GM21825 (cell line): ENCODE data around the gene ZKSCAN7.
"Not testable (repeated sequence)": the region's sequence is repeated elsewhere in the genome, so short reads cannot be mapped to it uniquely, and the experiment has no call there.

ENCODE experiments used
- ATAC-seq: cut with Tn5 transposase; IDR thresholded peaks from one replicate; pipeline ENCODE4 v1.9.1; 2021; ENCODE audit warnings: mild to moderate bottlenecking, moderate library complexity; ENCODE audit not compliant: unreplicated experiment

Gene ZKSCAN7

DNA sequence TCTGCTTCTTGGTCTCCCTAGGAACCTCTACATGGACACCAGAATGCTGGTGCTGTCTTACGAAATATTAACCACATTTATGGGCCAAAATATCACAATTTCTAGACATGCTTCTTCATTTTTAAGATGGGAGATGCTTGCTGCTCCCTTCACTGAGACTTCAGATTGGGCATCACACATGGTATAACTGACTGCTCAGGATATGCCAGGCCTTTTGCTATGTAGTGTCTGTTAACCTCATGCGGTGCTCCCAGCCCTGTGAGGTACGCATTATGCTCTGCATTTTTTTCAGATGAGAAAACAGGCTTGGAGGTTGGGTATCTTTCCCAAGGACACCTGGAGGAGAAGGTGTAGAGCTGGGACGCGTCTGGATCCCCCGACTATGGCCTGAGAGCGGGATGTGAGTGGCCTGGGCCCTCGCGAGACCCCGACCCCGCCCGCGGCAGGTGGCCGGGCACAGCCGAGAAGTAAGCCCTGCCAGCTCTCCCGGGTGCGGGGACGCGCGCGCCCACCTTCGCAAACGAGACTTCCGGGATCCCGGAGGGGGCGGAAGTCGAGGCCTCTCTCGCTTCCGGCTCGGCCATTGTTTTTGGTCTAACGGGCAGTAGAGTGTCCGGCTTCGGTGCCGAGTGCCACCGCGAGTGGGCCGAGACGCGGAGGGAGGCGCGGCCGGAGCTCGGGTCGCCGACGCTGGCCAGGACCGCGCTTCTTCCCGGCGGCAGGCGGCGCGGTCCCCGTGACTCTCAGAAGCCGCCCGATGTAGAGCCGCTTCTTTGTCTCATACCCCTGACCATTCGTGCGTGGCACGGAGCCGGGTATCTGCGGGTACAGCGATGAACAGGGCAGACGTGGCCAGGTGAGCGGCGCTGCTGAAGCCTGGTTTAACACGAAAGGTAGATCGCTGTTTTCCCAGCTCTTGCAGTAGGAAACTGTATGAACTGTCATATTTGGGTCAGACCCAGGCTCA, at the start of gene ZKSCAN7:
TSS of gene ZKSCAN7 (plus strand) at position 568 of the 967 bp plus-strand sequence. CDS start 1,855 bp downstream, outside the sequence.
- ATAC-seq: no peak

DNA sequence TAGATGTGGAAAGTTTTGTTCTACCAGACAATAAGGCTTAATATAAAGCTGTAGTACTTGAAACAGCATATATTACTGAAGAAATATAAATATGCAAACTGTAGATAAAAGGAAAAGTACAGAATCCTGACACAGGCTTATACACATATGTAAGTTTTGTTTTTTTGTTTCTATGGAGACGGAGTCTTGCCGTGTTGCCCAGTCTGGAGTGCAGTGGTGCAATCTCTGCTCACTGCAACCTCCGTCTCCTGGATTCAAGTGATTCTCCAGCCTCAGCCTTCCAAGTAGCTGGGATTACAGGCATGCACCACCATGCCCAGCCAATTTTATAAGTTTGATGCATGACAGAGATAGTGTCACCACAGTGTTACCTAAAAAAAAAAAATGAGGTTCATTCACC, 48.4 kb upstream of the ZKSCAN7 start:
- ATAC-seq: no peak

DNA sequence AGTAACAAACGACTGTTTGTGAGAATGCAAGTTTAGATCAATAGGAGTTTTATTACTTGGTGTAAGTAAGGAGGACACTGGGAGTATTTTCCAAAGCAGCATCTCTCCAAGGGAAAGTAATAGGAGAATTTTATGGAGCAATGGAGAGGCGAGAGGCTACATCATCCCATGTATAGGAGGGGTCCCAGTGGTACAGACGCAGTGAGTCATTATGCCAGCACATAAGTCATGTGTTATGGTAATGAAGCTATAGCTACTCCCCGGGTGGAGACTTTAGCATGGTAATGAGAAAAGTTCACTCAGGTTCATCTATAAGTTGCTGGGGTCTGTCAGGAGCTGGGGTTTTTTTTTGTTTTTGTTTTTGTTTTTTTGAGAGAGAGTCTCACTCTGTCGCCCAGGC, 48.0 kb upstream of the ZKSCAN7 start:
- no peak for ATAC-seq

DNA sequence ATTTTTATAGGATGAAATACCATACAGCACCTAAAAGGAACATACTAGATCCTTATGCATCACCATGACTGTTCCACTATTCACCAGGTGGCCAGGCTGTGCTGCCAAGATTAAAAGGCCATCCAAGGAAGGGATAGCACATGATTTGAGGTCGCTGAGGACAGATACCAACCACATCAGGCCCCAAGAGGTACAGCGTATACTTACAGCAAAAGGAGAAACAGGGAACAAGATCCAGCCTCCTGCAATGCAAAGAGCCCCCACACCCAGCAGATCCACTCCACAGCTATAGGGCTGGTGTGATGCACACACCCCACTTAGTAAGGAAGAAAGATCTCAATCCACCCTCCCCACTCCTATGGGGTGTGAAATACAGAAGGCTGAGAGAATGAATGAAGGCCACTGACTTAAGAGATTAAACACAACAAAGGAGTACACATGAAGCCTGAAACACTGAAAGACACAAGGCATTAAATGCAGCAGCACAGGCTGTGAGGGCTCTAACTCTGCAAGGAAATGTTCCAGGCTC, 45.5 kb upstream of the ZKSCAN7 start:
- ATAC-seq: no peak

DNA sequence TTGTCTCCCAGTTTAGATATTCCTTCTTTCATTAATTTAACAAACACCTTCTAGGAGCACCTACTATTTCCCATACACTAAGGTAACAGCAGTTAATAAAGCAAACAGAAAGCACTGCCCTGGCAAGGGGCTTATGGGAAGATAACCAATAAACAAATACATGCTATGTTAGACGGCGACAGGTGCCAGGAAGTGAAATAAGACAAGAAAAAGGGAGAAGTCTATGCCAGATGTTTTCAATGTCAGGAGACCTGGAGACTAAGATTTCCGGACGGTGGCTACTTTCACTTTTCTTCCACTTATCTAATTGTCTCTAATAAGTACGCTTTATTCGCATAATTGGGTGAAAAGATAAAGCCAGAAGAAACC, 45.0 kb upstream of the ZKSCAN7 start:
- ATAC-seq: peak; percentile 37

DNA sequence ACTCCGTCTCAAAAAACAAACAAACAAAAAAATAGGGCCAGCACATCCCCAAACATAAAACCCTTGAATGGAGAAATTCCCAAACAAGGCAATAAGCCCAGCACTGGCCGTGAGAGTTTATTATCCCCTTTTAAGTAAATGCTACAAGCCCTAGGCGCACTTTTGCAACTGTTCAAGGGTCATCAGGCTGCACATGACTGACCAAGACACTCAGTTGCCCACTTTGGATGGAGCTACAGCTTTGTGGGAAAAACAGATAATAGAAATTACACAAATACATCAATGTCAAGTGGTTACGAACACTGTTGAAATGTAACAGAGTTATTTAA, 43.8 kb upstream of the ZKSCAN7 start:
- ATAC-seq: no peak

DNA sequence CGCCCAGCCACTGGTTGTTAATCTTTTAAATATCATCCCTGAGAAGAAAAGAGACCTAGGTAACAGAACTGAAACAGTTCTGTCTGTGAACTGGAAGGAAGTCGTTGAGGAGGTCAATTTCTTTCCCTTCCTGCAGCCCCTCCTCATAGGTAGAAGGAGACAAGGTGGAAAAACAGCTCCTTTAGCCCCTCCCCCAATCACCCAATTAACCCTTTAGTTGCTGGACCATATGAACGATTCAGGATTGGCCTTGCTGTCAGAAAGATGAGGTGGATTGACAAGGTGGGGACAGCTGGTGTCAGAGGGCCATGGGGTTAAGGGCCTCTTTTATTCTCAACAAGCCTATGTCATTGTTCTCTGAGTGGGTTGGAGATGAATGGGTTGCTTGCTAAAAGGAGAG, 41.5 kb upstream of the ZKSCAN7 start:
- no peak for ATAC-seq

DNA sequence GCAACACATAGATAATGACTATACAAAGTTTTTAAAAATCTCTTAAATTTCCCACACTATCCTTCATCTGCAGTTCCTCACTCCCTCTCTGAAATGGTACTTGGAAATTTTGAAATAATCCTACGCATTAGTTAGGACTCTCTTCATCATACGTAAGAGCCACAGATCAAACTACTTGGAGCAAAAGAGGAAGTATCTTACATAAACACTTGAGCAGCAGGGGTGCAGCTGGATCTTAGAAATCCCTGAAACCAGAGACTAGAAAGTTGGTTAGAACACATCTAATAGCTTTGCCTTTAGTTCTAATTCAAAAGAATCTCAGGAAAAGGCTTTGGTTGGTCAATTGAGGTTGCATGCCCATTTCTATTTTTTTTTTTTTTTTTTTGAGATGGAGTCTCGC, 38.8 kb upstream of the ZKSCAN7 start:
- ATAC-seq: no peak

DNA sequence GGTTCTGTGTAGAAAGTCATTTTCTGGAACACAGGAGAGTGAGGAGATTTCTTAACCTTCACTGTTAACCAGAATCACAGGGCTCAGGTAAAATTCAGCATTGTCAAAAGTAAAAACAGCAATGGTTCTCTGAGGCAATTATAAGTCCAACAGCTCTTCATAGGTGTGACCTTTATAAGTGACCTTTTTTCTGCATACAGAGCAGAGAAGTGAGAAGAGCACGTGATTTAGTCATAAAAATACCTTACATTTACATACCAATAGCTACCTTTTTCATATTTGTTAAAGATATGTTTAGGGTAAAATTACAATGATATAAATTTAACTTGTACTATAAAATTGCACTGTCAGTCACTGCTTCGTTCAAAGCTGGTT, 36.2 kb upstream of the ZKSCAN7 start:
- ATAC-seq: no peak

DNA sequence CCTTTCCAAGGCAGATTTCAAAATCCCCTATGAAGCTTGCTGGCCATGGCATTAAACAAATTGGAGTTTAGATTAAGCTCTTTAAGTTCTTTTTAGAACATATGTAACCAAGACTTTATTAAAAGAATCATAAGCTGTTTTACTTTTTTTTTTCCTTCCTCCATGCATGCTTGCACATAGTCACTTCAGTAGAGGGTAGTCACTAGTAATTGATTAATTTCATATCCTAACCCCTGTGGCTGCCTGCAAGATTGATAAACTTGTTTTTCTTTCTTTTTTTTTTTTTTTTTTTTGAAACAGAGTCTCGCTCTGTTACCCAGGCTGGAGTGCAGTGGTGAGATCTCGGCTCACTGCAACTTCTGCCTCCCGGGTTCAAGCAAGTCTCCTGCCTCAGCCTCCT, 33.3 kb upstream of the ZKSCAN7 start:
- ATAC-seq: no peak

DNA sequence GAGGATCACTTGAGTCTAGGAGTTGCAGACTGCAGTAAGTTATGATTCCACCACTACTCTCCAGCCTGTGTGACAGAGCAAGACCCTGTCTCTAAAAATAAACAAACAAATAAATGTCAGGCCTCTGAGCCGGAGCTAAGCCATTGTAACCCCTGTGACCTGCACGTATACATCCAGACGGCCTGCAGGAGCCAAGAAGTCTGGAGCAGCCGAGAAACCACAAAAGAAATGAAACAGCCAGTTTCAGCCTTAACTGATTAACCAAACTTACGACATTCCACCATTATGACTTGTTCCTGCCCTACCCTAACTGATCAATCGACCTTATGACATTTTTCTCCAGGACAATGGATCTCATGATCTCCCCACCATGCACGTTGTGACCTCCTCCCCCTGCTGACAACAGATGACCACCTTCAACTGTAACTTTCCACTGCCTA, 32.5 kb upstream of the ZKSCAN7 start:
- no peak for ATAC-seq

DNA sequence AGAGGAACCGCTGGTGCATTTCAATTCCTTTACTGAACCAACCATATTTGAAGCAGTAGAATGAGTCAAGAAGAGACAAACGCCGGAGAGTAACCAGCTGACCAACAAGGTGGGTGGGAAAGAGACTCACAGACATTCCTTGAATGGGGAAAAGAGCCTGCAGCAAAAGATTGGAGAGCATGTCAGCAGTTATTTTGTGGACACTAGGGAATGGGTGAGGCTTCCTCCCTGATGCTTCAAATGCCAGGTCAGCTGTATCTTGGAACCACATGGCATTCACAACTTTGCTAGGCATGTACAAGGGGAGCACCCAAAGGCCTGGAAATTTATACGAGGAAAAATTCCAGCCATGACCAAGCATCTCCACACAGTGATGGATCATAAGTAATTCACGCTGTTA, 29.9 kb upstream of the ZKSCAN7 start:
- ATAC-seq: no peak

DNA sequence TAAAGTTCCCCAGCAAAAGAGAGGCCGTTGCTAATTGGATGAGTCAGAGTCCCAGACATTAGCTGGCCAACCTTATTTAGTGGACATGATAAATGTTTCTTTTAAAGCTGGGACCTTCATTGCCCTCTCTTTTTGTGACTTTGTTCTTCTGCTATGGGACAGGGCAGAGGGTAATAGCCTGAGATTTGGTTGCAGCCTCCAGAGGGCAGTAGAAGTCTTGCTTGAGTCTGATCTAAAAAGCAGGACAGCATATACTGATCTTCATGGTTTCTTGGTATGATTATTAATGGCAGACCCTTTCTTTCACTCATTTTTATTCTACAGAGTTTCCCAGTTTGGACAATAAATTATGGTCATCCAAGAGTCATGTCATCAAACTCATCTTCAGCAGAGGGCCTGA, 25.1 kb upstream of the ZKSCAN7 start:
- ATAC-seq: no peak

DNA sequence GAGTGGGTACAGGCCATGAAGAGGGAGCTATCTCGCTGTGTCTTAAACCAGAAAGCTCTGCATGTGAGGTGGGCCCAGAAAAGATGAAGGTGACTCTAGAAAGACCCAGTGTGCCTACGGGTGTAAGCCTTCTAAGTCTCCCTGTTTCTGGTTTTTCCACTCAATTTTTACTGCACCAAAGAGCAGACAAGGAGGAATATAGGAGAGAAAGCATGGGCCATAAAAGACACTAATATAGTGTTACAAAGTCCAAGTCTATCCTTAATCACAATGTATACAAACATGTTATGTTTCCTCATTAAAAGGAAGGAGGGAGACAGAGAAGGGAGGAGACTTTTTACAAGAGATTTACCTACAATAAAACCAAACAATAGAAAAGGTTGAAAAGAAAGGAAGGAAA, 24.1 kb upstream of the ZKSCAN7 start:
- ATAC-seq: no peak

DNA sequence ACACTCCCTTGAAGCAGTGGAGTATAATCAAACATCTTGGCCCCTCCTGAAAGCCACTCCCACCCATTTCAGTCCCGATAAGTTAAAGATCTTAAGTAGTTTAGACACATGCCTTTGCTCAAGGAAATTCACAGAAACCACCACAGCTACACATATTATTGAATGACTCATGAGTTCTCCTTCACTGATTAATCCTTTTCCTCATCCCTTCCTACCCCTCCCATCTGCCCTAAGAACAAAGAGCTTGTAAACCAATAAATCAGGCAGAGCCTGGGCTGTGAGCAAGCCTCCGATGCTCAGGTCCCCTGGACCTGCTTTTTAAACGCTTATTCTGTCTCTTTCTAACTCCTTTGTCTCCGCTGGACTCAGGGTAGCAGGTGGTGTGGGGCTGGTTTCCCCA, 20.3 kb upstream of the ZKSCAN7 start:
- not testable (repeated sequence) for ATAC-seq

DNA sequence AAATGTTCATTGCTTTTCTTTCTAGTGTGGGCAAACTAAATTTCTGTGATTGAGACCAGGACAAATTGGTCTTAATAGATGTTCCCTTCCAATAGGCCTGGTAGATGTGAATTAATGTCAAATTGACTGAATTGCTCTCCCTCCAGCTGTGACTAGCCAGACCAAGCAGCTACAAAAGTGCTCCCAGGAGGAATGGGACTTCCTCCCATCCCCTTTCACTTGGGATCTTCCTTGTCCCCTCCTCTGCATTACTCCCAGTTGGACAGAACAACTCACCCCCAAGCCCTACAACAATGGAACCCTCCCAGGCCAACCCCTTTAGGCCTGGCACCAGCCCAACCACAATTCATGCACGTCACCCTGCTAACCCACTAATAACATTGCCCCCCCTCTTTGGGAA, 19.6 kb upstream of the ZKSCAN7 start:
- ATAC-seq: no peak

DNA sequence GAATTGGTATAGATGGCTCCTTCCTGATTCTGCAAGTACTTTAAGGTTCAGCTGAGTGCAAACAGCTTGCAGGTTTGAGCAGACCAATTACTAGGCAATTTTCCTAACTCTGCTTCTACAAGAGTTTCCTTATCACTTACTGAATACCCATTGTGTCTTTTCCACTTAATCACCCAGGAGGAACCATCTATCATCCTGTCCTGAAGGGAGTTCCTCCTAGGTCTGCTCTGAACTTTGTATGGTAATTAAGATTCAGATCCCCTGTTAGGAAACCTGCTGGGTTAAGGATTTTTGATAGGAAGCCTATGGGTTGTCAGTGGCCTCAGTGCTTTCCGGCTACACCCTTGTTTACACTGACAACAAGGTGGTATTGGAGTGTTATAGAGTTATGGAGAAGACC, 10.2 kb upstream of the ZKSCAN7 start:
- not testable (repeated sequence) for ATAC-seq

DNA sequence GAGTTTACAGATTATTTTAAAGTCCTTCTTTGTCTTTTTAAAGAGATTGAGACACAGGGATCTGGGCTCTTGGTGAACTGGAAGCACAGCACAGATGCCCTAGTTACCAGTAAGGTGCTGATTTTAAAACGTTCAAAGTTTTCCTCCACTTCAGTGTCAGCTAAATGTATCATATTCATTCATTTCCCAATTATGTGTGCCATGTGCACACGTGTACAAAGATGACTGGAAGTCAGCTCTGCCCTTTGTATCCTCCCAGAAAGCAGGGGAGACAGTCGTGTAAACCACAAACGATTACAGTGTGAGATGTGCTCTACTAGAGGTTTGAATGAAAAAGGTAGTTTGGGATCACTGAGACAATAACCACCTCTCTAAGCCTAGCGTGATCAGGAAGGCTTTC, 730 bp downstream of the ZKSCAN7 start:
- no peak for ATAC-seq

DNA sequence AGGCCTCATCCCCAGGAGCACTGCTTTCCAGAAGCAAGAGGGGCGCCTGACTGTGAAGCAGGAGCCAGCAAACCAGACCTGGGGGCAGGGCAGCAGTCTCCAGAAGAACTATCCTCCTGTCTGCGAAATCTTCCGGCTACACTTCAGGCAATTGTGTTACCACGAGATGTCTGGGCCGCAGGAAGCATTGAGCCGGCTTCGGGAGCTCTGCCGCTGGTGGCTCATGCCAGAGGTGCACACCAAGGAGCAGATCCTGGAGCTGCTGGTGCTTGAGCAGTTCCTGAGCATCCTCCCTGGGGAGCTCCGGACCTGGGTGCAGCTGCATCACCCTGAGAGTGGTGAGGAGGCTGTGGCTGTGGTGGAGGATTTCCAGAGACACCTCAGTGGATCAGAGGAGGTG, 2.1 kb downstream of the ZKSCAN7 start:
- no peak for ATAC-seq

DNA sequence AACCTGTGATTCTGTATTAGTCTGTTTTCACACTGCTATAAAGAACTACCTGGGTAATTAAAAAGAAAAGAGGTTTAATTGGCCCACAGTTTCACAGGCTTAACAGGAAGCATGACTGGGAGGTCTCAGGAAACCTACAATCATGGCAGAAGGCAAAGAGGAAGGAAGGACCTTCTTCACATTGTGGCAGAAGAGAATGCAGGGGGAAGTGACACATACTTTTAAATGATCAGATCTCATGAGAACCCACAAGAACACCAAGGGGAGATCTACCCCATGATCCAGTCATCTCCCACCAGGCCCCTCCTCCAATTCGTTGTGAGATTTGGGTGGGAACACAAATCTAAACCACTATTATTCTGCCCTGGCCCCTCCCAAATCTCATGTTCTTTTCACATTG, 6.1 kb downstream of the ZKSCAN7 start:
- no peak for ATAC-seq

DNA sequence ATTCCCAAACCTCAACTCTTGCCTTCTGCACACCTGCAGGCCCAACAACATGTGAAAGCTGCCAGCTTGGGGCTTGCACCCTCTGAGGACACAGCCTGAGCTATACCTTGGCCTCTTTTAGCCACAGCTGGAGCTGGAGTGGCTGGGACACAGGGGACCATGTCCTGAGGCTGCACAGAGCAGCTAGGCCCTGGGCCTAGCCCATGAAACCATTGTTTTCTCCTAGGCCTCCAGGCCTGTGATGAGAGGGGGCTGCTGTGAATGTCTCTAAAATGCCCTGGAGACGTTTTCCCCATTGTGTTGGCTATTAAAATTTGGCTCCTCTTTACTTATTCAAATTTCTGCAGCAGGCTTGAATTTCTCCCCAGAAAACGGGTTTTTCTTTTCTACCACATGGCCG, 7.2 kb downstream of the ZKSCAN7 start:
- no peak for ATAC-seq

DNA sequence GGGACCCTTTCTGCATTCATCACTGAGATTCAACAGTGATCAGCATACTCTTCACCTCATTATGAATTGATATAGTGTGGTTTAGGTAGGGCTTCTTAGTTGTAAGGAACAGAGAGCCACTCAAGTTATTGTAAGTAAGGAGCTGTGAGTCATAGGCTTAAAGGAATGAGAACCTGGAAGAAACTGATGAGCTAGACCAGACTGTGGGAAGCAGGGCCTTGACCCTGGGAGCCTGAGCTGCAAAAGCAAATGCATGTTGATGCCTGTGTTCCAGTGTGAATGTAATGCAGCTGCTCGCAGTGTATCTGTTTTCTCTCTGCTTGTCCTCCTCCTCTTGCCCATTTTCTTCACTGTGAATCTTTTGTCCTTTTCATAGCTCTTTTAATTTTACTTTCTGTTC, 13.6 kb downstream of the ZKSCAN7 start:
- ATAC-seq: no peak

DNA sequence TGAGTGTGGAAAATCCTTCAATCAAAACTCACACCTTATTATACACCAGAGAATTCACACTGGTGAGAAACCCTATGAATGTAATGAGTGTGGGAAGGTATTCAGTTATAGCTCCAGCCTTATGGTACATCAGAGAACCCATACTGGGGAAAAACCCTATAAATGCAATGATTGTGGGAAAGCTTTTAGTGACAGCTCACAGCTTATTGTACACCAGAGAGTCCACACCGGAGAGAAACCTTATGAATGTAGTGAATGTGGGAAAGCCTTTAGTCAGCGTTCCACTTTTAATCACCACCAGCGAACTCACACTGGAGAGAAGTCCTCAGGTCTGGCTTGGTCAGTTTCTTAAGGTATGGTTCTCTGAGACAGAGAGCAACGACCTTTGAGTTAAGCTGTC, 16.0 kb downstream of the ZKSCAN7 start:
- no peak for ATAC-seq
